DND-41 (cell line): ENCODE data around the gene TMEM54.

ENCODE experiments used
- ATAC-seq: fragments of 200-7000 bp; cut with Tn5 transposase; 3 replicates; pipeline ENCODE4 v1.9.1; 2021; ENCODE audit warnings: low read depth; ENCODE audit not compliant: insufficient read depth
- DNase-seq: peaks from one replicate; pipeline ENCODE4 v3.0.0-alpha.2; 2020
- H2AFZ ChIP-seq: 2 replicates; pipeline ENCODE4 v1.6.0; 2012; ENCODE audit warnings: low read depth, low read length
- H3K27ac ChIP-seq: 2 replicates; pipeline ENCODE4 v1.5.1; 2012; ENCODE audit warnings: low read length, inconsistent platforms
- H3K27me3 ChIP-seq: fragments of 200-600 bp; sonication (generic); 2 replicates; pipeline ENCODE4 v1.6.0; 2012; ENCODE audit warnings: low read length, mild to moderate bottlenecking, inconsistent platforms; ENCODE audit not compliant: insufficient read depth, poor library complexity
- H3K36me3 ChIP-seq: 2 replicates; pipeline ENCODE4 v1.5.1; 2012; ENCODE audit warnings: low read length, inconsistent platforms; ENCODE audit not compliant: insufficient read depth
- H3K4me1 ChIP-seq: 2 replicates; pipeline ENCODE4 v1.5.1; 2012; ENCODE audit warnings: mild to moderate bottlenecking, low read length; ENCODE audit not compliant: insufficient read depth
- H3K4me2 ChIP-seq: 2 replicates; pipeline ENCODE4 v1.6.0; 2012; ENCODE audit warnings: mild to moderate bottlenecking, moderate library complexity, low read length, inconsistent platforms; ENCODE audit not compliant: insufficient read depth
- H3K4me3 ChIP-seq, 2 experiments: fragments of 200-600 bp in 1 of 2; shearing (Covaris generic) in 1 of 2; 2 replicates each; pipeline ENCODE4 v1.5.1; 2012 to 2016; ENCODE audit warnings: inconsistent platforms in 2 of 2, low read length in 2 of 2, mild to moderate bottlenecking in 2 of 2, low read depth in 1 of 2, moderate library complexity in 1 of 2
- H3K79me2 ChIP-seq: 2 replicates; pipeline ENCODE4 v1.6.0; 2012; ENCODE audit warnings: low read length, inconsistent platforms; ENCODE audit not compliant: insufficient read depth
- H3K9ac ChIP-seq: 2 replicates; pipeline ENCODE4 v1.6.0; 2012; ENCODE audit warnings: low read depth, mild to moderate bottlenecking, inconsistent platforms, low read length, moderate library complexity
- H3K9me3 ChIP-seq: 2 replicates; pipeline ENCODE4 v1.5.1; 2012; ENCODE audit warnings: low read length, moderate library complexity, mild to moderate bottlenecking, inconsistent platforms; ENCODE audit not compliant: insufficient read depth, severe bottlenecking
- H4K20me1 ChIP-seq: 2 replicates; pipeline ENCODE4 v1.6.0; 2012; ENCODE audit warnings: low read length; ENCODE audit not compliant: insufficient read depth
- CTCF ChIP-seq: IDR thresholded peaks from 2 replicates; pipeline ENCODE4 v1.5.1; 2012; ENCODE audit warnings: borderline replicate concordance, low read length, moderate library complexity, mild to moderate bottlenecking; ENCODE audit not compliant: poor library complexity, severe bottlenecking; ENCODE audit errors: extremely low read depth
- EZH2 ChIP-seq: IDR thresholded peaks from 3 replicates; pipeline ENCODE4 v1.6.1; 2012; ENCODE audit warnings: borderline replicate concordance, low read depth, mild to moderate bottlenecking, moderate library complexity, low read length, inconsistent platforms; ENCODE audit not compliant: severe bottlenecking

The TMEM54 gene

GRCh38 chr1:32864375-32865019, 36.7 kb downstream of the TMEM54 start:
- DNase-seq (no peak), ATAC-seq (no peak)
- H3K27ac ChIP-seq, result no peak overlapping the region
- no peaks in the 10 kb centered on the region for H3K79me2 ChIP-seq
- H3K36me3 ChIP-seq, result peaks cover 47% of the 10 kb centered on the region
- H3K9me3 ChIP-seq, result no peaks in the 10 kb centered on the region
- H2AFZ ChIP-seq, result no peak overlapping the region
- peaks cover 4% of the 10 kb centered on the region; the same call in 1 of the 2 replicates for H4K20me1 ChIP-seq
- TF ChIP-seq CTCF, result no peak
- TF ChIP-seq EZH2, result no peak
- H3K4me3 ChIP-seq, result no peak overlapping the region
- no peak overlapping the region for H3K4me2 ChIP-seq
- no peaks in the 10 kb centered on the region for H3K4me1 ChIP-seq
- H3K27me3 ChIP-seq, result no peaks in the 10 kb centered on the region
- H3K9ac ChIP-seq, result no peak overlapping the region

GRCh38 chr1:32863881-32864245, 37.3 kb downstream of the TMEM54 start:
- TF ChIP-seq CTCF, result no peak
- no peak for TF ChIP-seq EZH2
- Histone ChIP-seq H3K27ac (no peak overlapping the region), H3K9ac (no peak overlapping the region), H3K9me3 (no peaks in the 10 kb centered on the region), H2AFZ (no peak overlapping the region), H3K79me2 (no peaks in the 10 kb centered on the region), H3K36me3 (peaks cover 51% of the 10 kb centered on the region), H3K4me1 (no peaks in the 10 kb centered on the region), H3K4me2 (no peak overlapping the region), H4K20me1 (peaks cover 4% of the 10 kb centered on the region), H3K4me3 (no peak overlapping the region), H3K27me3 (no peaks in the 10 kb centered on the region)
- no peak for DNase-seq
- no peak for ATAC-seq

- ATAC-seq, result no peak
- H3K4me3 ChIP-seq, result no peak overlapping the region
- H3K27me3 ChIP-seq, result no peaks in the 10 kb centered on the region
- H3K9me3 ChIP-seq, result no peaks in the 10 kb centered on the region
- H3K27ac ChIP-seq, result no peak overlapping the region
- TF ChIP-seq EZH2, result no peak
- no peak for TF ChIP-seq CTCF
- H3K4me2 ChIP-seq, result no peak overlapping the region
- H3K79me2 ChIP-seq, result no peaks in the 10 kb centered on the region
- H3K4me1 ChIP-seq, result no peaks in the 10 kb centered on the region
- peaks cover 4% of the 10 kb centered on the region for H4K20me1 ChIP-seq
- no peak overlapping the region for H3K9ac ChIP-seq
- peaks cover 56% of the 10 kb centered on the region for H3K36me3 ChIP-seq
- no peak overlapping the region for H2AFZ ChIP-seq
- DNase-seq, result no peak
These were observed 37.8 kb downstream of the TMEM54 start for GRCh38 chr1:32863218-32863880.
